Neuron (in vitro differentiated cells): ENCODE data around the gene PUS3.
"Not testable (repeated sequence)": the region's sequence is repeated elsewhere in the genome, so short reads cannot be mapped to it uniquely, and the experiment has no call there.

Experiments
- H2AFZ ChIP-seq: one replicate; pipeline ENCODE4 v1.6.1; 2013; ENCODE audit warnings: low read depth, mild to moderate bottlenecking, inconsistent platforms, low read length, moderate library complexity
- H3K27me3 ChIP-seq: one replicate; pipeline ENCODE4 v1.6.1; 2013; ENCODE audit warnings: low read length; ENCODE audit not compliant: insufficient read depth
- H3K36me3 ChIP-seq: one replicate; pipeline ENCODE4 v1.6.1; 2013; ENCODE audit warnings: low read length; ENCODE audit not compliant: insufficient read depth
- H3K4me1 ChIP-seq: one replicate; pipeline ENCODE4 v1.6.1; 2013; ENCODE audit warnings: low read length; ENCODE audit not compliant: insufficient read depth
- H3K4me3 ChIP-seq: 2 replicates; pipeline ENCODE4 v1.5.1; 2013; ENCODE audit warnings: mild to moderate bottlenecking, low read length, moderate library complexity
- H3K9me3 ChIP-seq: one replicate; pipeline ENCODE4 v1.6.1; 2013; ENCODE audit warnings: low read length

The PUS3 gene

GRCh38 chr11:125887373-125888324, 15.4 kb downstream of the PUS3 start, which contains the start of gene HYLS1:
TSS of gene HYLS1 (plus strand) at chr11:125887668. CDS start at chr11:125899369, 11,701 bp downstream.
- Histone ChIP-seq H2AFZ (no peak within 1 kb of the TSS), H3K36me3 (no peaks in the 10 kb centered on the region), H3K4me1 (no peaks in the 10 kb centered on the region), H3K27me3 (no peaks in the 10 kb centered on the region), H3K4me3 (no peak within 1 kb of the TSS), H3K9me3 (peaks cover 6% of the 10 kb centered on the region)

- no peaks in the 10 kb centered on the region for H3K4me1 ChIP-seq
- no peak overlapping the region for H2AFZ ChIP-seq
- peaks cover 6% of the 10 kb centered on the region for H3K9me3 ChIP-seq
- no peak overlapping the region for H3K4me3 ChIP-seq
- H3K27me3 ChIP-seq: peaks cover 2% of the 10 kb centered on the region
- no peaks in the 10 kb centered on the region for H3K36me3 ChIP-seq
These were observed 16.0 kb downstream of the PUS3 start for GRCh38 chr11:125886997-125887372.

DNA sequence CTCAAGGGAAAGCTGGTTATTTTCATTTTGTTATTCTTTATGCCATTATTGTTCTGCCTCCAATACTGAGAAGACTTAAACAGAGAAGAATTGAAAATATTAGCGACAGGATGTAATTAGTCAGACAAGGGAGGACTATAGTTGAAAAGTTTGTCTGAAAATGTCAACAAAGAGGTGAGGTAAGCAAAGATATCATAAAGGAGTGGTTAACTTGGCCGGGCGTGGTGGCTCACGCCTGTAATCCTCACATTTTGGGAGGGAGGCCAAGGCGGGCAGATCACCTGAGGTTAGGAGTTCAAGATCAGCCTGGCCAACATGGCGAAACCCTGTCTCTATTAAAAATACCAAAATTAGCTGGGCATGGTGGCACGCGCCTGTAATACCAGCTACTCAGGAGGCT, 19.6 kb downstream of the PUS3 start:
- Histone ChIP-seq H3K4me3 (no peak overlapping the region), H3K27me3 (peaks cover 10% of the 10 kb centered on the region), H3K36me3 (no peaks in the 10 kb centered on the region)

DNA sequence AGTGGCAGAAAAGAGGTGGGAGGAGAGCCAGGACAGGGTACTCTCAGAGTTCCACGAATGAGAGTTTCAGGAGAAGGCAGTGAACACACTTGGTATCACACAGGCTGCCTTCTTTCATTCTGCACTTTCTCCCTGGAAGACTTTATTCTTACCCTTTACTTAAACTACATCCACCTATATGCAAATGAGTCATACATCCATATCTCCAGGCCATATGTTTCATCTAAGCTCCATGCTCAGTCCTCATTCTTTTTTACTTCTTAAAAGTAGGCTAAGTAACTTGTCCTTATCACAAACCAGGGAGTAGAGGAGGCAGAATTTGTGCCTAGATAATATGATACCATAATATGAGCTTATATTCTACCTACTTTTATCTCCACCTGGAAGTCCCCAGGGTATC, 21.7 kb downstream of the PUS3 start:
- Histone ChIP-seq H3K36me3 (no peaks in the 10 kb centered on the region), H3K4me3 (no peak overlapping the region), H3K27me3 (peaks cover 10% of the 10 kb centered on the region), H2AFZ (no peak overlapping the region), H3K9me3 (peaks cover 3% of the 10 kb centered on the region), H3K4me1 (no peaks in the 10 kb centered on the region)

More for the DNA sequence above, 19.6 kb downstream of the PUS3 start:
- Histone ChIP-seq H3K4me1 (no peaks in the 10 kb centered on the region), H2AFZ (no peak overlapping the region), H3K9me3 (peaks cover 6% of the 10 kb centered on the region)

DNA sequence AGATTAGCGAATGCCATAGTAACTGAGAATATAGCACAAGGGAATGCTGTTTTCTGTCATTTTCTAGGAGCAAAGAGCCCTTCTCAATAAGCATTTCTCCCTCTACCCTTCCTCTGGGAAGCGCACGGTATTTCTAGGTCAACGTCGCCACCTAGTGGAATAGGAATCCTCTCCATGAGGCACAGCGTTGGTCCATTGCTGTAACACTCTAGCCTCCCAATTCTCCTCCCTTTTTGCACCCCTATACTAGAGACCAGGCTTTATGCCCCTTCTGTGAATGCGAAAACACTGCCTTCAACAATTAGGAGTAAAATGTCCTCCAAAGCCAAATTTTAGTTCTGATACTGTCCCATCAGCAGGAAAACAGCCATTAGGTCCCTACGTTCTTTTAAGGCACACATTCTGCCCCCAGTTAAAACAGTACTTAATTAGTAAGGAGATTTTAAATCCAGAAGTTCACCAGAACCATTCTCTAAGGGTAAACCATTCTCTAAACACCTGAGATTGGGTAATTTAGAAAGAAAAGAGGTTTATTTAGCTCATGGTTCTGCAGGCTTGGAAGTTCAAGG, 28.4 kb downstream of the PUS3 start:
- Histone ChIP-seq H3K27me3 (peaks cover 4% of the 10 kb centered on the region), H3K9me3 (peaks cover 4% of the 10 kb centered on the region), H2AFZ (no peak overlapping the region), H3K4me1 (no peaks in the 10 kb centered on the region), H3K4me3 (no peak overlapping the region), H3K36me3 (no peaks in the 10 kb centered on the region)

GRCh38 chr11:125873881-125874555, 29.0 kb downstream of the PUS3 start:
- H3K4me1 ChIP-seq: no peaks in the 10 kb centered on the region
- H3K9me3 ChIP-seq: peaks cover 4% of the 10 kb centered on the region
- H3K27me3 ChIP-seq: peaks cover 3% of the 10 kb centered on the region
- H2AFZ ChIP-seq: no peak overlapping the region
- no peaks in the 10 kb centered on the region for H3K36me3 ChIP-seq
- H3K4me3 ChIP-seq: no peak overlapping the region

DNA sequence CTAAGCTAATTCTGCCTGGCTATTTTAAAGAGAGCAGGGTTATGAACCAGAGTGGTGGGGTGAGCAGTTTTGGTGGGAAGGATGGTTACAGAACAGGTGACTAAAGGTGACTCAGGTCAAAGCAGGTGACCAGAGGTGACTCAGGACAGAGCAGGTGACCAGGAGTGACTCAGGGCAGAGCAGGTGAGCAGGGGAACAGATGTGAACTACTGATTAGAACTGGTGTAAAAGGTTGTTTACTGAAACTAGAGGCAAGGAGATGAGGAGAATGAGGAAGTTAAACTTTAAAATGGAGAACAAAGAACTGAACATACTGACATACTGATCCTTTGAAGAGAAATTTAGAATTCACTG, 30.9 kb downstream of the PUS3 start:
- no peak overlapping the region for H2AFZ ChIP-seq
- no peaks in the 10 kb centered on the region for H3K27me3 ChIP-seq
- no peaks in the 10 kb centered on the region for H3K4me1 ChIP-seq
- no peak overlapping the region for H3K4me3 ChIP-seq
- peaks cover 4% of the 10 kb centered on the region for H3K9me3 ChIP-seq
- no peaks in the 10 kb centered on the region for H3K36me3 ChIP-seq

GRCh38 chr11:125871391-125872137, 31.4 kb downstream of the PUS3 start:
- Histone ChIP-seq H2AFZ (no peak overlapping the region), H3K4me1 (no peaks in the 10 kb centered on the region), H3K36me3 (no peaks in the 10 kb centered on the region), H3K4me3 (no peak overlapping the region), H3K27me3 (no peaks in the 10 kb centered on the region), H3K9me3 (peaks cover 4% of the 10 kb centered on the region)

DNA sequence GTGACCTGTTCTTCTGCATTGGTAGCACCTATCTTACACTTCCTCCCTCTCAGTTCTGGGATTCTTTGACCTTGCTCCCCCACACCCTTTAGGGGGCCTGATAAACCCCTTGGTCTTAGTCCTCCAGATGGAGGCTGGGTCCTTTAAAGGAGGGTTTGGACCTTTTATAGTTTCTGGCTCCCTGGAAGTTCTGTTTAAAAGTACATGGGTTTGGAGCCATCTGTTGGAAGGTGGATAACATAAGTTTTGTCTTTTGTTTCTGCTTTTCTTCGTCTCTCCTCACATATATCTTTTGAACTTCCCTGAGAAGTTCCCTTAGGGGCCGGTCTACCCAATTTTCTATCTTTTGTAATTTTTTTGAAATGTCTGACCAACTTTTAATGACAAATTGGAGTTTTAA, 33.5 kb downstream of the PUS3 start:
- no peak overlapping the region for H2AFZ ChIP-seq
- peaks cover 4% of the 10 kb centered on the region for H3K9me3 ChIP-seq
- no peaks in the 10 kb centered on the region for H3K36me3 ChIP-seq
- no peaks in the 10 kb centered on the region for H3K4me1 ChIP-seq
- no peak overlapping the region for H3K4me3 ChIP-seq
- H3K27me3 ChIP-seq: no peaks in the 10 kb centered on the region

- H2AFZ ChIP-seq, H3K9me3 ChIP-seq, H3K4me3 ChIP-seq, H3K4me1 ChIP-seq, H3K27me3 ChIP-seq, H3K36me3 ChIP-seq: not testable (repeated sequence)
These were observed 37.7 kb downstream of the PUS3 start for GRCh38 chr11:125865354-125865753.

GRCh38 chr11:125862786-125863185, 40.2 kb downstream of the PUS3 start:
- H3K4me3 ChIP-seq, H2AFZ ChIP-seq, H3K4me1 ChIP-seq, H3K9me3 ChIP-seq, H3K36me3 ChIP-seq, H3K27me3 ChIP-seq: not testable (repeated sequence)

GRCh38 chr11:125857670-125858069, 45.3 kb downstream of the PUS3 start:
- H3K36me3 ChIP-seq, H2AFZ ChIP-seq, H3K27me3 ChIP-seq, H3K4me1 ChIP-seq, H3K4me3 ChIP-seq, H3K9me3 ChIP-seq: not testable (repeated sequence)

DNA sequence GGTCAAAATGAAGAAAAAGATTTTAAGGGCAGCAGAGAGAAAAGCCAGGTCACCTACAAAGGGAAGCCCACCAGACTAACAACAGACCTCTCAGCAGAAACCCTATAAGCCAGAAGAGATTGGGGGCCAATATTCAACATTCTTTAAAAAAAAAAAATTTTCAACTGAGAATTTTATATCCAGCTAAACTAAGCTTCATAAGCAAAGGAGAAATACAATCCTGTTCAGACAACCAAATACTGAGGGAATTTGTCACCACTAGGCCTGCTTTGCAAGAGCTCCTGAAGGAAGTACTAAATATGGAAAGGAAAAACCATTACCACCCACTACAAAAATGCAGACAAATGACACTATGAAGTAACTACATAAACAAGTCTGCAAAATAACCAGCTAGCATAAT, 56.8 kb downstream of the PUS3 start:
- H3K27me3 ChIP-seq: no peaks in the 10 kb centered on the region
- H3K36me3 ChIP-seq: no peaks in the 10 kb centered on the region
- H3K4me3 ChIP-seq: no peak overlapping the region
- no peaks in the 10 kb centered on the region for H3K4me1 ChIP-seq
- no peak overlapping the region for H2AFZ ChIP-seq
- H3K9me3 ChIP-seq: peaks cover 2% of the 10 kb centered on the region
